GM11168 (cell line): ENCODE measurements around the gene LIN28A.

ENCODE experiments used
- in situ Hi-C: fragments of 300-500 bp; cut with MboI; formaldehyde crosslinking; loops from one replicate; pipeline ENCODE4 v1.12.0; 2022; ENCODE audit warnings: low sequenced_read_pairs; ENCODE audit not compliant: unreplicated experiment

The LIN28A gene

GRCh38 chr1:26477446-26478152, 67.0 kb downstream of the LIN28A start:
- in situ Hi-C loops: no loop called here

GRCh38 chr1:26478159-26478558, 67.5 kb downstream of the LIN28A start:
- in situ Hi-C loops: no loop called here

GRCh38 chr1:26478988-26479387, 68.4 kb downstream of the LIN28A start:
- in situ Hi-C loops: no loop called here
